Prostate gland (tissue), 2 donors: Measurements from ENCODE around the gene POLE. TPM values are rescaled to one million over a fixed set of nuclear protein-coding genes. Genes with fewer than 3 reads are reported as not detected.

Experiments
- DNase-seq: peaks from one replicate; pipeline ENCODE4 v3.0.0-alpha.2; 2019; ENCODE audit warnings: low spot score
- H3K27ac ChIP-seq, 2 donors: fragments of 200-600 bp; sonication (generic); 2 replicates each; pipeline ENCODE4 v1.5.1; 2017 to 2019
- H3K27me3 ChIP-seq: fragments of 200-600 bp; sonication (generic); replicated peaks from 2 replicates; pipeline ENCODE4 v1.5.1; 2019; ENCODE audit not compliant: insufficient read depth
- H3K36me3 ChIP-seq, 2 donors: fragments of 200-600 bp; sonication (generic); 1 replicate in 1 of 2; 2 replicates in 1 of 2; pipeline versions ENCODE4 v1.5.1 to v1.8.1; 2017 to 2019
- H3K4me1 ChIP-seq: fragments of 200-600 bp; sonication (generic); replicated peaks from 2 replicates; pipeline ENCODE4 v1.5.1; 2019
- H3K4me3 ChIP-seq, 2 donors: fragments of 200-600 bp; sonication (generic); 2 replicates each; pipeline ENCODE4 v1.5.1; 2017 to 2019
- H3K9me3 ChIP-seq: fragments of 200-600 bp; sonication (generic); 2 replicates; pipeline ENCODE4 v1.5.1; 2017
- CTCF ChIP-seq, 4 experiments: fragments of 200-600 bp in 2 of 4; fragments of 450-650 bp in 2 of 4; sonication (generic) in 2 of 4; IDR thresholded peaks; 1 replicate in 3 of 4; 2 replicates in 1 of 4; pipeline ENCODE4 v1.5.1; 2016 to 2019; ENCODE audit warnings: antibody characterized with exemption in 4 of 4, mild to moderate bottlenecking in 2 of 4, moderate library complexity in 2 of 4
- POLR2A ChIP-seq: fragments of 450-650 bp; IDR thresholded peaks from one replicate; pipeline ENCODE4 v1.6.1; 2016; ENCODE audit warnings: antibody characterized with exemption, mild to moderate bottlenecking
- POLR2AphosphoS5 ChIP-seq: sonication (generic); formaldehyde crosslinking; IDR thresholded peaks from one replicate; pipeline ENCODE4 v1.6.1; 2017; ENCODE audit warnings: antibody characterized with exemption
- WGBS: methylation state at CpG from one replicate; pipeline ENCODE4 v1.1.5; 2018; 5-methylcytosine and 5-hydroxymethylcytosine counted together
- intact Hi-C: fragments of 100-400 bp; cut with DNase I; formaldehyde crosslinking; loops from one replicate; pipeline ENCODE4 v1.14.2; 2022
- total RNA-seq, 2 donors: library from RNA; depleted of rRNA; stranded (reverse); fragments of >200 nt; gene quantifications; one replicate each; pipeline ENCODE4 v1.1.0, GENCODE V29; 2016

POLE gene
- total RNA-seq, 2 donors from 2014 or later: 41.8 to 65.4 TPM

- intact Hi-C loops: no loop called here
- 95% methylated on average over 25 of the region's 25 CpGs for WGBS
- H3K36me3 ChIP-seq: peaks cover 5 to 37% of the 10 kb centered on the region in 2 donors
- H3K4me3 ChIP-seq: no peak overlapping the region
- DNase-seq: no peak
- H3K27ac ChIP-seq: no peak overlapping the region
- TF ChIP-seq POLR2AphosphoS5: no peak
- no peak for TF ChIP-seq POLR2A
- TF ChIP-seq CTCF (IDR thresholded peaks at IDR 0.05): no peak
- H3K9me3 ChIP-seq: no peaks in the 10 kb centered on the region
- H3K4me1 ChIP-seq: no peaks in the 10 kb centered on the region
- no peaks in the 10 kb centered on the region for H3K27me3 ChIP-seq
These were observed 33.6 kb upstream of the POLE start for GRCh38 chr12:132720606-132721345.

- H3K36me3 ChIP-seq: peaks cover 5 to 35% of the 10 kb centered on the region in 2 donors
- no peak overlapping the region for H3K27ac ChIP-seq
- WGBS: 93% methylated on average over 12 of the region's 12 CpGs
- TF ChIP-seq CTCF (IDR thresholded peaks at IDR 0.05): no peak
- TF ChIP-seq POLR2A: no peak
- TF ChIP-seq POLR2AphosphoS5: no peak
- H3K9me3 ChIP-seq: no peaks in the 10 kb centered on the region
- no peaks in the 10 kb centered on the region for H3K27me3 ChIP-seq
- DNase-seq: no peak
- intact Hi-C loops: no loop called here
- no peak overlapping the region for H3K4me3 ChIP-seq
- H3K4me1 ChIP-seq: no peaks in the 10 kb centered on the region
These were observed 32.8 kb upstream of the POLE start for GRCh38 chr12:132719954-132720324.

- H3K27me3 ChIP-seq: no peaks in the 10 kb centered on the region
- H3K9me3 ChIP-seq: no peaks in the 10 kb centered on the region
- WGBS: 91% methylated on average over 31 of the region's 31 CpGs
- TF ChIP-seq POLR2A (no peak), CTCF (IDR thresholded peaks at IDR 0.05) (no peak), POLR2AphosphoS5 (no peak)
- no peak overlapping the region for H3K27ac ChIP-seq
- H3K4me1 ChIP-seq: no peaks in the 10 kb centered on the region
- peaks cover 5 to 29% of the 10 kb centered on the region in 2 donors for H3K36me3 ChIP-seq
- DNase-seq: no peak
- H3K4me3 ChIP-seq: no peak overlapping the region
- intact Hi-C loops: no loop called here
These were observed 32.2 kb upstream of the POLE start for GRCh38 chr12:132719141-132719953.

- TF ChIP-seq POLR2A (no peak), CTCF (IDR thresholded peaks at IDR 0.05) (no peak)
- peaks cover 5 to 25% of the 10 kb centered on the region in 2 donors for H3K36me3 ChIP-seq
- WGBS: 90% methylated on average over 20 of the region's 21 CpGs
These were observed 31.5 kb upstream of the POLE start for GRCh38 chr12:132718644-132719043.

More at GRCh38 chr12:132718644-132719043, 31.5 kb upstream of the POLE start:
- Histone ChIP-seq H3K4me1 (no peaks in the 10 kb centered on the region), H3K27ac (no peak overlapping the region), H3K27me3 (no peaks in the 10 kb centered on the region), H3K4me3 (no peak overlapping the region), H3K9me3 (no peaks in the 10 kb centered on the region)
- DNase-seq: no peak
- intact Hi-C loops: no loop called here
